Measurements from ENCODE around the gene FOXB2. TPM values are rescaled to one million over a fixed set of nuclear protein-coding genes. Genes with fewer than 3 reads are reported as not detected.

The FOXB2 gene
- total RNA-seq, 1 experiment from 2014 or later = not detected

DNA sequence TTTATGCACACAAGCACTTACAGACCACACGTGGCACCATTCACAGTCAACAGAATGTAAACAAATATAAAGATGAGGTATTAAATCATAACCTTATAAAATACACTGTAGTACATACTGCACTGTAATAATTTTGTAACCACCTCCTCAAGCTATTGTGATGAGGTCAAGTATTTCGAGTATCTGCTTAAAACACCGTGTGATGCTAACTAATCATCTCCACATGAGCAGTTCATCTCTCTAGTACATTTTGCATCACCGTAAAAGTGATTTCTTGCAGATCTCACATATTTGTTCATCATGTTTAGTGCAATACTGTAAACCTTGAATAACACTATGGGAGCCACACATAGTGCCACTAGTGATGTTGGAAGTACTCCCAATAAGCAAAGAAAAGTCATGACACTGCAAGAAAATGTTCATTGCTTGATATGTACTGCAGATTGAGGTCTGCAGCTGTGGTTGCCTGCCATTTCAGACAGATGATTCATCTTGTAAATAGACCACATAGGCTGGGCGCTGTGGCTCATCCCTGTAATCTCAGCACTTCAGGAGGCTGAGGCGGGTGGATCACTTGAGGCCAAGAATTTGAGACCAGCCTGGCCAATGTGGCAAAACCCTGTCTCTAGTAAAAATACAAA lies 44.3 kb downstream of the FOXB2 start:
- peak; percentile 29 for DNase-seq (ENCODE audit: low spot score)

DNA sequence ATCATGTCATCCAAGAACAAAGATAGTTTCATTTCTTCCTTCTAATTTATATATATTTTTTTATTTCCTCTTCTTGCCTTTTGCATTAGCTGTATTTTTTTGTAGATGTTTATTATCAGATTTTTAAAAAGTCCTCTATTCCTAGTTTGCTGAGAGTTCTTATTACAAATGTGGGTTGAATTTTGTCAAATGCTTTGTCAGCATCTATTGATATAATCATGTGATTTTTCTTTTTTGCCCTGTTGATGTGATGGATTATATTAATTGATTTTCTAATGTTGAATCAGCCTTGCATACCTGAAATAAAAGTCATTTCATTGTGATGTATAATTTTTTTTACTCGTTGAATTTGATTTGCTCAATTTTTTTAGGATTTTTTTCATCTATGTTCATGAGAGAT lies 46.9 kb downstream of the FOXB2 start:
- DNase-seq (ENCODE audit: low spot score) = no peak

Small RNA genes within 50 kb of the gene (small RNA-seq; reads per million reads assigned to genes)
- not detected for gene ATP5MFP3

Other genes starting within 250 kb of the FOXB2 start
- not detected in 2 replicates for gene PRUNE2, start 113.5 kb upstream of the FOXB2 start, total RNA-seq (2014; rRNA removed; shearing (Covaris generic))
- 10.0 and 13.8 TPM in 2 replicates for gene VPS13A, start 157.9 kb downstream of the FOXB2 start, total RNA-seq (2014; rRNA removed; shearing (Covaris generic))

Data from HT-29 (cell line).